HT1080 (cell line): ENCODE data around the gene ABHD17A. TPM values are rescaled to one million over a fixed set of nuclear protein-coding genes. Genes with fewer than 3 reads are reported as not detected.

Experiments
- DNase-seq: peaks from one replicate; pipeline ENCODE4 v3.0.0-alpha.2; 2015; ENCODE audit warnings: low read depth
- total RNA-seq: library from RNA; depleted of rRNA; stranded (reverse); fragments of >200 nt; shearing (Covaris generic); gene quantifications from 2 replicates; pipeline ENCODE4 v1.2.3, GENCODE V29; 2014

The ABHD17A gene
- total RNA-seq, 1 experiment from 2014 or later: 229 TPM

DNA sequence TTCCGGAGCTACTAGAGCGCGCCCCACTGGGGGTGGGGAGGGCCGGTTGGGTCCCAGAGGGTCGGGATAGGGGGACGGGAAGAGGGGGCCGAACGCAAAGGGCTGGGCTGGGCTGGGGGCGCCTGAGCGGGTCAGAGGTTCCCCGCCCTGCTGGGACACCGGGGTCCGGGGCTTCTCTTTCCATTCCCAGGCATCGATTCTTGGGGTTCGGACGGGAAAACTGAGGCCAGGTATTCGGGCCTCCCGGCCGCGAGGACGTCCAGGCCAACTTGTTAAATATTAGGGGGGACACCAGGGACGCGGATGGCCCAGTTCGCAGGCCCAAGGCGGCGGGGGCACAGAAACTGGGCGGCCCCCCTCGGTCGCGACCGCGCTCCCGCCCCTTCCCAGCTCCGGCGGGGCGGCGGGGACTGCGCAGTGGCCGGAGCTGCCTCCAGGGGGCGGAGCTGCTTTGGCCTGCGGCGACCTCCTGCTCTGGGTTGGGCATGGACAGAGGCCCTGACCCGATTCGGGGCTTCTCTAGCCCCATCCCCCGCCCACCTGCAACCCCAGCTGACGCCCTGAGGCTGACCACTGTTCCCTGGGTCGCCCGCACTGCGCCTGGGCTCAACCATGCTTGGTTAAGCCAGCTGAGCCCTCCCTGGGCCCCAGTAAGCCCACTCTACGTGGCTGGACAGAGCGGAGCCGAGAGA is 20.7 kb downstream of the ABHD17A start:
- peak; percentile 69 for DNase-seq

DNA sequence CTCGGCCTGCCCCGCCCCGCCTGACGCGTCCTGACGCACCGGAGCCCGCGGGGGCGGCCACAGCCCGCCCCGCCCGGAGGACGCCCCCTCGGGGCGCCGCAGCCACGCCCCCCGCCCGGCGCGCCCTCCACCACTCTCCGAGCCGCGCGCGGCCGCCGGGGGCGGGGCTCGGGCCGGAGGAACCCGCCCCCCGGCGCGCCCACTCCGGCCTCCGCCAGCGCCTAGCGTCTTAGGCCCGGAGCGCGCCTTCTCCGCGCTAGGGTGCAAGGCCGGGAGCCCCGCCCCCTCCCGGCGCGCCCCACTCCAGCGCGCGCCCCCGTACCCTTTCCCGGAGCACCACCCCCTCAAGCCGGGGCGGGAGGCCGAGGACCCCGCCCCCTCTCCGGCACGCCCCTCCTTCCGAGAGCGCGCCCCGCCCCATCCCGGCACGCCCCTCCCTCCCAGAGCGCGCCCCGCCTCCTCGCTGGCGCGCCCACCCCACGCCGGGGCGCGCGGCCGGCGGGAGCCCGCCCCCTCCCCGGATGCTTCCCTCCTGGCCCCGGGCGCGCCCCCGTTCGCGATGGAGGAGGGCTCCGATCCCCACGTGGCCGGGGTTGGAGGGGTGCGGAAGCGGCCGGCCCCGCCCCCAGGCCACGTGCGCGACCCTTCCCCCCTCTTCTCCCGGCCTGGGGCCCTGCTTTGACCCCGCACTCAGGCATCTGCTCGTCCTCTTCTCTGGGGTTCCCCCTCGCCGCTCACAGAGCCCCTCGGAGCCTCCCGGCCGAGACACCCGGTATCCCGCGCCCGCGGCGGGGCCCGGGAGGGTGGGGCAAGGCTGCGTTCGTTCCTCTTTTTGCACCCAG is 21.4 kb downstream of the ABHD17A start:
- peak; percentile 78 for DNase-seq

DNA sequence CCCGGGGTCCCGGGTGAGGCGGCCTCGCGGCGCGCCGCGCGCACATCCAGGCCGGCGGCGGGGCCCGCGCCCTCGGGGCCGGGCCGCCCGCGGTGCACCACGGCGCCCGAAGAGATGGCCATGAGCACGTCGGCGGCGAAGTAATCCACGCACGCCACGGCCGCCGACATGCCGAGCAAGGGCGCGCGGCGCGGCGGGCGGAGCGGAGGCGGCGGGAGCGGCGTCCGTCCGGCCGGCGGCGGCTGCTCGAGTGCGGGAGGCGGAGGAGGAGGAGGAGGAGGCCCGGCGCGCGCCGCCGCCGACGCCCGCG is 22.0 kb downstream of the ABHD17A start, which contains the start of gene KLF16:
TSS of gene KLF16 (minus strand) at position 252 of the 310 bp plus-strand sequence. CDS start at position 170, 82 bp downstream.
- DNase-seq: no peak

DNA sequence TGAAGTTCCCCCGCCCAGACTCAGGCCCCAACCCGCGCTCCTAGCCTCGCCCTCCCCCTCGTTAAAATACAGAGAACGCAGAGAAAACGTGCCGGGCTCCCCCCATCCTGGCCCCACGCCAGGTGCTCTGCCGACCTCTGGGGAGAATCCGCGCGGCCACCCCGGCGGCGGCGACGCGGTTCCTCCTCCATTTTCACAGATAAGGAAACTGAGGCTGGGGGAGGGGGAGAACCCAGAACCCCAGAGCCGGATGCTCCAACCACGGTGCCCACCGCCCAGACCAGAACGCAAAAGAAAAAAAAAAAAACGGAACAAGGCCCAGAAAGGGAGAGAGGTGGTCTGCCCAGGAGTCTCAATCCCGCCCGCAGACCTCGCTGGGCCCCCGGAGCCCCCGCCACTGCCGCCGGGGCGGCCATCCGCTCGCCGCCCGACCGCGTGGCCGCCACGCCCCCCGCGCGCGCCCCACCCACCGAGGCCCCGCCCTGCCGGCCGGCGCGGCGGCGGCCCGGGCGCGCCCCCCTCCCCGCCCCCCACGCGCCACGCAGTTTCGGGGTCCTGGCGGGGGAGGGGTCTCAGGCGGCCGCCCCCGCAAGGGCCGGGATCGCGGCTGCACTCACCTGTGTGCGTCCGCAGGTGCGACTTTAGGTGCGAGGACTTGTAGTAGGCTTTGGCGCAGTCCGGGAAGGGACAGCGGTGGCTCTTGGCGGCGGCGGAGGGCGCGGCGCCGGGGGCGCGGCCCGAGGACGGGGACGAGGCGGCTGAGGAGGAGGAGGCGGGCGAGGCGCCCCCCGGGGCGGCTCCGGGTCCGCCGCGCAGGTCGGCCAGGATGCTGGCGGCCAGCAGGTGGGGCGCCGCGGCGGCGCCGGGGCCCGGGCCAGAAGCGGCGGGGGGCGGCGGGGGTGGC is 22.6 kb downstream of the ABHD17A start:
- no peak for DNase-seq

DNA sequence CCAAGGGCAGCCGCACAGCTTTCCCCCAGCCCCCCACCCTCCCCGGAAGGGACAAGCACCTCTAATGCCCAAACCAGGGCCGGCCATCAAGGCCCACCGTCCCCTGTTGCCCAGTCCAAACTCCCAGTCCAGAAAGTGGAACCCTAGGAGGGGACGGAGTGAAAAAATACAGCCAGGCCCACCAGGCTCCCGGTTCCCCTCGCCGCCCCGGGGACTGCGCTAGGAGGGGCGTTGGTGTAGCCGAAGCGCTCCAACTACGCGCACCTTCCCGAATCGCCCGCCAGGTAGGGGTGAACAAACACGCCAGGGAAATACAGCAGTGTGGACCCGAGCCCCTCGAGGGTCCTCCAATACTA is 23.2 kb downstream of the ABHD17A start:
- no peak for DNase-seq

DNA sequence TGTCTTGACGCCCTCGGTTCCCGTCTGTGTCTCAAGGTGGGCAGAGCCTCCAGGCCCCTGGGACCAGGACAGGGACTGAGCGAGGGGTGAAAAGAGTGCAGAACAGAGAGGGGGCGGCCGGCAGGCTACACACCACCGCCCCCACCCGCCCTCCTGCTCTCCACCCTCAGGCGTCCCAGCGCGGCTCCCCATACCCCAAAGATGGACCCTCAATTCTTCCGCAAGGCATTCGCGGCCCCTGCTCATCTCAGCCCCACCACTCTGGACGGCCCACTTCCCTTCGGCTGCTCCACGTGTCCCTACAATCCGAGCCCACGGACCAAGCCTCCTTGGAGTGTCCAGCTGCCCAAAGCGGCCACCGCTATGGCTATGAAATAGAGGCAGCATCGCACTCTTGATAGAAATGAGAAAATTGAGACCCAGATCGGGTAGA is 23.7 kb downstream of the ABHD17A start:
- DNase-seq: no peak

DNA sequence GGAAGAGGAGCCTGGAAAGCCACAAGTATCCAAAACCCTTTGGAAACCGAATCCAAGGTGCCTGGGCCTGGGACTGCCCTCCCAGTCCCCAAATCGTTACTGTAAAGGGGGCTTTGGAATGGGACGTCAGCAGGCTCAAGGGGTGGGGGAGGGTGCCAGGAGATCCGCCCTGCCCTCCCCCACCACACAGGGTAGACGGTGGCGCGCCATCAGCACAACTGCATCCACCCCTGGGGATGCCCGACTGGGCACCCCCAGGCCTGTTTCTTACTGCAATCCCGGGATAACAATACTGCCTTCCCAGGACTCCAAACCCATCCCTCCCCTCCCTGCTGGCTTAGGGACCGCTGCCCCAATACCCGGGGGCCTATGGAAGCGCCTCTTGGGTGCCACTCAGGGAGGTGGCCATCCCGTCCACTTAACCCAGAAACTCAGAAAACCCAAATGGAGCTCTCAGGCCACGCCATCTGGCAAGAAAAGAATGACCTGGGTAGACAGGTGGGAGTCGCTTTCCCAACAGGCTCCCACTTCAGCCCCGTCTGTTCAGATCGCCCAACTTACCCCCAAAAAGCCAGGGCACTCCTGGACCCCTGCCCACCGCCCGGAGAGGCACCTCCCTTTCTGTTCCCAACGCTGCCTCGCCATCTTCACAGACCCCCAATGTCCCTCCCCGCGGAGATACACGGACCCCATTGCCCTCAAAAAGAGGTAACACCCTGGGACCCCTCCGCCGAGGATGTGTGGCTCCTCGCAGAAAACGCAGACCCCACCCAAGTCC is 24.3 kb downstream of the ABHD17A start:
- DNase-seq: no peak

DNA sequence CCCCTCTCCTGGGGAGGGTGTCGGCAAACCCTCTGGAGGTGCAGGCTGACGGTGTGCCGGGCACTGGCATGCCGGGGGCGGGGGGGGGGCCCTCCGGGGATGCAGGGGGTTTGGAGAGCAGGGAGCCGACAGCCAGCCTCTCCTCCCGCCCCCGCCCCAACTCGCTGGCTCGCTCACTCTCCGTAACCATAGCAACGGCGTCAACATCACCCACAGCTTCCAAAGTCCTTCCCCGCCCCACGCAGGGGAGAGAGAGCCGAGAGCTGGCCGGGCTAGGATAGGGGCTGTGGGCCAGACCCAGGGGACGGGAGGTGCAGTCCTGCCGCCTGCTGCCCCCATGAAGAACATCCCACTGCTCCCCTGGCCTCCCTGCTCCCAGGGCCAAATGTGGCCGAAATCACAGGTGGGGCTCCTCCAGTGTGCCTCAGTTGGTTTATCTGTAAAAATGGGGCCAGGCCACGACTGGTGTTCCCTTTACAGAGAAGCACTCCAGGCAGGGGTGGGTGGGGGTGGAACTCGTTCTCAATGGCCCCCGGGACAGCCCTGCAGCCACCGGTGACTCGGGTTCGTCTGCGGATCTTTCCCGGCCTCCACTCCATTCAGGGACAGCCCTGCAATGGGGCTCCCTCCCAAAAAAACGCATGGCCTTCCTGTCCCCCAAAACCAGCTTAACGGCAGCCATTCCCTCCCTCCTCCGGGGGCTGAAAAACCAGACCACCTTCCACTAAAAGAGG is 25.1 kb downstream of the ABHD17A start:
- peak; percentile 43 for DNase-seq

DNA sequence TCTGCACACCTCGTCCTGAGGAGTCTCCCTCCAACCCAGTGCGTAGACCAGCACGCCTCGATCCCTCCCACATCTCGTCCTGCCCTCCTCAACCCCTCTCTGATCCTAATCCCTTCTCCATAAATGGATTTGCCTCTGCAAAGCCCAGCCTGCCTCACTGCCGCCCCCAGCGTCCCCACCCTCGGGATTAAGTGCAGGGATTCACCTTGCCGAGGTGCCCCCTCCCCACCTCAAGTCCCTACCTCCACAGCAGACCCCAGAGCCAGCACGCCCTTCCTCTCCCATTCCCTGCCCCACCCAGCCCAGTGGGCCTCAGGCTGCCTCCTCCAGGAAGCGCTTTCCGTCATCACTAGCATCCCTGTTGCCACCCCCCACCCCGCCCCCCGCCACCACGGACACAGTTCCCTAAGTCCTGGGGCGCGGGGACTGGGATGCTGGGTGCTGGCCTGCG is 25.9 kb downstream of the ABHD17A start:
- DNase-seq: no peak

DNA sequence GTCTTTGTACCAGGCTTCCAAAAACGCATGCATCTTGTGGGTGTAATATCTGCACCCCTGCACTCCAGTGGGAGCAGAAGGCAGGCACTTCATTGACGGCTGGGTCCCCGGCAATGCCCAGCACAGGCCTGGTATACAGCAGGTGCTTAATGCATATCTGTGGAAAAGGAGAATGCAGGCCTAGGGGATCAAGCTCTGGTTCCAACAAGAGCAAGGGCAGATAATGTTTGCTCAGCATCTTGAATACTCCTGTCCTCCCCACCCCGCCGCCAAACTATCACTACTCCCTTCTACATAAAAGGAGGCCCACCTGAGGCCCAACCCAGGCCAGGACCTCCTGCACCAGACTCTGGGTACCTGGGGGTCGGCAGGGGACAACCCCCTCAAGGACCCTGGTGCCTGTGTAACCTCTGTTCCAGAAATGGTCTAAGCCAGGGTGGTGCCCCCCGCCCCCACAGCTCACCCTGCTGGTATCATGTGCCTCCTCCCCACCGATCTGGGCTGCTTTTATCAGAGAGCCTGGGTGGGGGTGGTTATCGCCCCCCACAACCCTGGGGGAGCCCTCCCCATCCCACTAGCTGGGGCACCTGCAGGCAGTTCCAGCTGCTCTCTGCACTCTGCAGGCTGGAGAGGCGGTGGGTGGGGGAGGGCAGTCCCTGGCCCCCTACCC is 26.7 kb downstream of the ABHD17A start:
- DNase-seq: no peak

DNA sequence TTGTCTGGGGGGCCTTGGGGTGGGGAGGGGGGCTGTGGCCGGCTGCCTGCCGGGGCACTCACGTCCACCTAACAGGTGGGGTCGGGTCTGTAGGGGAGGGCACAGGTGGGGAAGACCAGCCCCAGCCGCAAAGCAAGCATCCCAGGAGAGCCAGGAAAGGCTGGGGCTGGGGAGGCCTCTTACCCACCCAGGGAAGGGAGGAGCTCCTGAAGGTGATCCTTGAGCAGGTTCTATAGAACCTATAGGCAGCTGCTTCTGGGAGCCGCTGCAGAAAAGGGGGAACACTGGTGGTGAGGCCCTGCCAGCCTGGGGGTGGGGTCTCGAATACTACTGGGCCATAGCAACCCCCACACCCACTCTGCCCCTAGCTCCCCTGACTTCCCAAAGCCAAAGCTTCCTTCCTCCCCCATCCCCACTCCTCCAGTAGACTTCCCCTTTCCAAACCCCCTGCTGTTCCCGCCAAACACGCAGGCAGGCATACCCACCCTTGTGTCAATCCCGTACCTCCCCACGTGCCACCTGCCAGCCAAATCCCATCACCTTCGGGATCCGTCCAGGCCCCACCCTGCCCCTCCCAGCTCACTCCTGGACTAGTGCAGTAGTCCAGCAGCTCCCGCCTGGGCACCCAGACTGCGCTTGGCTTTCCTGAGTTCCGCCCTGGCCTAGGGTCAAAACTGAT is 27.5 kb downstream of the ABHD17A start:
- DNase-seq: no peak

DNA sequence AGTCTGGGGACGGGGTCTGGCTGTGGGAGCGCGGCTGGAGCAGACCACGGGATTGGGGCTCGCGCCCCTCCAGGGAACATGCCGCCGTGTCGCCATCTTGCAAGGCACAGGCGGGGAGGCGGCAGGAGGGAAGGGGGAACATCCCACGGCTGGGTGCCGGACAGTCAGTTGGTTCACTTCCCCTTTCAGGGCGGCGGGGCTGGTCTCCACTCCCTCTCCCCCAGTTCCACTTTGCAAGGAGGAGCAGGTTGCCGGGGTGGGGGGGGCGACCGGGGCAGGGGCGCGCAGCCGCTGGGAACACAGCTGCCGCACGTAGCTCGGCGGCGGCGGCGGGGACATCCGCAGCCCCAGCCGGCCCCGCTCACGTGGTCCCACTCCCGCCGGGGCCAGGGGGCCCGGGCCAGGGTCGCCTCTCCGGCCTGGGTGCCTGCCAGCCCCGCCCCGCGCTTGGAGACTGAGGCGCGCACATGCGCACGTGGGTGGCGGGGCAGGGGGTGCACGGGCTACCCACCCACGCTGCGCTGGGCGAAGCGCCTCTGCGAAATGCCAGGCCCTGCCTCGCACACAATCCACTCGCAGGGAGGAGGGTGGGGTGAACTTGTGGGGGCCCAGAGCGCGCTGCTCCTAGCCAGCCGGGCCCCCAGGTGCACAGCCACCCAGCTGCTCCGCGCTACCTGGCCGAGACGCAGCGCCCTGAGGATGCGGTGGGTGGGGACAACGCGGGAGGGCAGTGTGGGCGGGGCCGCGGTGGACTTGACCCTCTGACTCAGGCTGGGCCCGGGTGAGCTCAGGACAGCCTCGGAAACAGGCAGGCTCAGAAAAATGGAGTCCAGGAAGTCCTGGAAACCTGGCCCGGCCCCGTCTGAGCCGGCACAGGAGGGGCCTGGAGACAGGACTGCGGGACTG is 28.3 kb downstream of the ABHD17A start:
- peak; percentile 63 for DNase-seq

DNA sequence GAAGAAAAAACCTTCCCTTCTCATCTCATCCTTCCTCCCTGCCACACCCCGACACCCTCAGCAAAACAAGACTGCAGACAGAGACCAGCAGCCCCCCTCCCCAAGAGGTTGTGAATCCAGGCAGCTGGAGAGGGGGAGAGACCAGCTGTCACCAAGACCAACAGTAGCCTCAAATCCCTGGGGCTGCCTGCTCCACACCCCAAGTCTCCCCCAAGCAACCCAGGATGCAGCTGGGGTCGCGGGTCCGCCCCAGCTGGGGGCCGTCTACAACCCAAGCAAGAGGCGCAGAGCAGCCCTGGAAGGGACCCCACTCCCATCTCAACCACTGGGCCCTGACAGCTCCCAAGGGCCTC is 29.0 kb downstream of the ABHD17A start:
- DNase-seq: no peak

DNA sequence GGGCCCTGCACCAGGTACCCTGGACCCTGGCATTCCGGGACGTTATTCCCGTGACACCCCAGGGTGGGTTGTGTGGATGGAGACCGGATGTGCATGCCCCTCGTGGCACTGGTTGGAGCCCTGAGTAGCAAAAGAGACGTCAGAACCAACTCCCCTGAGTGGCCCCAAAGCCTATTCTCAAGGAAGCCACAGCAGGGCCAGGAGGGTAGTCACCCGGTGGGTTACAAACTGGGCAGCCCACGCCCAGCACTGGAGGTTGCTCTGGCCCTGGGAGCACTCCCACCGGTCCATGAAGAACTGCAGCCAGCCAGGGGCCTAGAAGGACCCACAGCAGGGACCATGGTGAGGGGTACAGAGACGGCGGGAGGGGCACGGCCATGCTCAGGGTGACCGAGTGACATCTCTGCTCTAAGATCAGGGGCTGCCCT is 29.5 kb downstream of the ABHD17A start:
- no peak for DNase-seq

DNA sequence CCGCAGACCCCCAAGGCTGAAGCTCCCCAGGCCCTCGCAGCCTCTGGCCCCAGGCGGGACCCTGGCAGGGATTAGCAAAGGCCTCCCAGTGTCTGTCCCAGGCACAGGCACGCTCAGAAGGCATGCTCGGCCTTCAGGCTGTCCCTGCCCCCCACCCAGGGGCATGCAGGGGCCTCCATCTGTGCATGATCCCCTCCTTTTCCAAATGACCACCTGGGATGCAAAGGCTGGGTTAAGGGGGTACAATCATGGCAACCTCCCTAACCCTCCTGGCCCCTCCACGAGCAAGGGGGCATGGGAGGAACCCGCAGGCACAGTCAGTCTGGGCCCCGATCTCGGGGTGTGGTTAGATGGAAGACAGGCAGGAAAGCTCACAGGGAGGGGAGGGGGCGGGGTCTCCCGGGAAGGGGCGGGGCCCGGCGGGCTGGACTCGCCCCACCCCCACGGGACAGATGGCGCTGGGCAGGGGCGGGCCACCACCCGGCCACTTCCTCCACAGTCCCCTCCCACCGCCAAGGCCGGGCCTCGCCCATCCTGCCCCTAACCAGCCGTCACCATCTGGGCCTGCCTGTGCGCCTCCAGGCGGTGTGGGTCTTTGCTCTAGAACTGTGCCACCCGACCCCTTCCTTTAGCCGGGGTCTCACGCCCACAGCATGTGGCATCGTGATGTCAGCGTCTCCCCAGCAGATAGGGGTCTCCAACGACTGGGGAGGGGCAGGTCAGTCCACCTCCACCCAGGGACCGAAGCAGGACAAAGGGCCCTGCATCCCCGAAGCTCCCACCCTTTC is 30.1 kb downstream of the ABHD17A start:
- DNase-seq: peak; percentile 81

DNA sequence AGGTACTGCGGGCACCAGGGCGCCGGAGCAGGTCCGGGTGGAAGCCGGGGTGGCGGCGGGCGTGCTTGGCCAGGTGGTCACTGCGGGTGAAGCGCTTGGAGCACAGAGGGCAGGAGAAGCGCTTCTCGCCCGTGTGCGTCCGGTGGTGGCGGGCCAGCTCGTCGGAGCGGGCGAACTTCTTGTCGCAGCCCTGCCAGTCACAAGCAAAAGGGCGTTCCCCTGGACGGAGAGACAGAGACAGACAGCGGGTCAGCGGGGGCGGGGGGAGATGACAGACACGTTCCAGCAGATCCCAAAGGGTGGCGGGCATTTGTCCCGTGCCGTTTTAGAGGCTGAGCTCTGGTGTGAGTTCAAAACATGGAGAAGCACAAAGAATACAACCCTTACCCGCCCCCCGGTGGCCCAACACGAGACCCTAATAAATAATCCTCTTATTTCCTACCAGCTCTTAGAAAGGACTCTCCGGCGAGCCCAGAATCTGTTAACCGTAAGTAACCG is 30.7 kb downstream of the ABHD17A start:
- DNase-seq: no peak

DNA sequence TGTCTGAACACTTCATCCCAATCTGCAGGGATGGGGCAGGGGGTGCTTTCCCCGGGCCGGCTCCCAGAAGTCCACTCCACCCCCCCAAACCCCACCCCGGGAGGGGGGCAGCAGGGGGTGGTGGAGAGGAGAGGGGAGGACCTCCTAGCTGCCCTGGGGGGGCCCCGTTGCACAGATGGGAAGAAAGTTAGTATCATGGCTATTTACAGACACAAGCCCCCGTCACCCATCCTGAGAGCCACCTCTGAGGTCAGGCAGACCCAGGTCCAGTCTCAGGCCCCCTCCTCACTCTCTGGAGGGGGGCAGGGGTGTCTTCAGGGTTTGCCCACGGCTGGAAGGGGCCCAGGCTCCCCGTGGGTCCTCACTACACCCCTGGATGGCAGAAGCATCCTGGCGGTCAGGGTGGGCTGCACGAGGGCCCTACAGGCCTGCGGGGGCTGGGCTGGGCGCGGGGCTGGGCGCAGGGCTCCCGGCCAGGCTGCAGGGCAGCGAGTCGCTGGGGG is 31.2 kb downstream of the ABHD17A start:
- no peak for DNase-seq
